T follicular helper cell (primary cell): ENCODE results near the gene KRT14.
"Not testable (repeated sequence)": the region's sequence is repeated elsewhere in the genome, so short reads cannot be mapped to it uniquely, and the experiment has no call there.

ENCODE experiments used
- DNase-seq: peaks from one replicate; pipeline ENCODE4 v3.0.0-alpha.2; 2020; ENCODE audit warnings: low read depth

KRT14 gene

DNA sequence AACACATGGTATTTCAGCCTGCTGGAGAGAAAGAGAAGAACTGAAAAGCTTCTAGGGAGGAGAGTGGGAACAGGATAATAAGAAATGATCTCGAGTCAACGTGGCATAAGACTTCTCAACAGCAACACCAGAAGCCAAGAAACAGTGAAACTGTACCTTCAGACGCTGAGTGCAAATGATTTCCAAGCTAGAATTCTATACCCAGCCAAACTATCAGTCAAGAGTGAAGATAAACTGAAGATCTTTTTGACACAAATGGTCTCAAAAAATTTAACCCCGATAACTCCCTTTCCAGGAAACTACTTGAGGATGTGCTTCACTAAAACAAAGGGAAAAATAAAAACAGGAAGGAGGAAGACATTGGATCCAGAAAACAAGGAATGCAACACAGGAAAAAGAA, 20.2 kb upstream of the KRT14 start:
- not testable (repeated sequence) for DNase-seq

- DNase-seq: no peak
Observed at GRCh38 chr17:41602524-41602923, 15.8 kb upstream of the KRT14 start.

DNA sequence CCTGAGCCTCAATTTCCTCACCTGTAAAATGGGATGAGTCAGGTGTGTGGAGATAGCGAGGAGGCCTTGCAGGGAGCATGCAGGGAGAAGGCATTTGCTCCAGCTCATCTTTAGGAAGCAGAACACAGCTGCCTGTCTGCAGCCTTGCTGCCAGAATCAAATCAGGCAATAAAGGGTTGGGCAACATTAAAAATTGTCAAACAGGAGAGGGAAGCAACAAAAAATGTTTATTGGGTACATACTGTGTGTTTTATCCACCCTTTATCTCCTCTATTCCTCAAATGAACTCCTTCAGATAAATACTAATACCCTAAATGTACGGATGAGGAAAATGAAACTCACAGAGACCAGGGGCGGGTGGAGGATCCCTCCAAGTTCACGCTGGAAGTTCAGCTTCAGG, 13.6 kb upstream of the KRT14 start:
- no peak for DNase-seq

GRCh38 chr17:41599680-41600079, 13.0 kb upstream of the KRT14 start:
- DNase-seq: no peak

GRCh38 chr17:41595585-41595984, 8.9 kb upstream of the KRT14 start:
- no peak for DNase-seq

GRCh38 chr17:41594363-41594915, 7.7 kb upstream of the KRT14 start:
- no peak for DNase-seq

DNA sequence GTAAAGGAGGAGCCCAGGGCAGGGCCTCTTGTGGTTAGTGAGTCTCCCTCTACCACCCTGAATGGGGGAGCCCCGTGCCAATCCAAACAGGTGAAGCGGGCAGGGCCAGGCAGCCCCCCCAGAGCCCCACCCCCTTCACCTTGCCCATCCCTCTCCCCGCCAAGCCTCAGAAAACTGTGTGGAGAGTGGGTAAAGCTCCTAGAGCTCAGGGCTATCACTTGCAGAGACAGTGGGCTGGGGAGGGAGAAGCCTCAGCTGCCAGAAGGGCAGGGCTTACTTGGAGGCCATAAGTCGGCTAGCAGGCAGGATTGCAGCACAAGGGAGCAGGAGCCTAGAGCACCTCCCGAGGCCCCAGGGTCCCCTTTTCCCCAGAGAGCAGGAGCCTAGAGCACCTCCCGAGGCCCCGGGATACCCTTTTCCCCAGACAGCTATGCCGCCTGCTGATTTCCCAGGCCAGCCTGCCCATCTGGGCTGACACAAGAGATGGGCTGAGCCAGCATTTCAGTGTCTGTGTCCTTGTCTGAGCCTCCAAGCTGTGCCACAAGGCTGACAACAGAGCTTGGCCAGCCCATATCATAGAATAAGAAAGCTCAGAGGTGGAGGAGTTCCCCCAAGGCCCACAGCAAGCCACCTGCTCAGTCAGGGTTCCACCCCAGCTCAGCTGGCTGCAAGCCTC, 6.7 kb upstream of the KRT14 start:
- no peak for DNase-seq

GRCh38 chr17:41592601-41593305, 6.1 kb upstream of the KRT14 start:
- DNase-seq: no peak

GRCh38 chr17:41589301-41589700, 2.6 kb upstream of the KRT14 start:
- no peak for DNase-seq

DNA sequence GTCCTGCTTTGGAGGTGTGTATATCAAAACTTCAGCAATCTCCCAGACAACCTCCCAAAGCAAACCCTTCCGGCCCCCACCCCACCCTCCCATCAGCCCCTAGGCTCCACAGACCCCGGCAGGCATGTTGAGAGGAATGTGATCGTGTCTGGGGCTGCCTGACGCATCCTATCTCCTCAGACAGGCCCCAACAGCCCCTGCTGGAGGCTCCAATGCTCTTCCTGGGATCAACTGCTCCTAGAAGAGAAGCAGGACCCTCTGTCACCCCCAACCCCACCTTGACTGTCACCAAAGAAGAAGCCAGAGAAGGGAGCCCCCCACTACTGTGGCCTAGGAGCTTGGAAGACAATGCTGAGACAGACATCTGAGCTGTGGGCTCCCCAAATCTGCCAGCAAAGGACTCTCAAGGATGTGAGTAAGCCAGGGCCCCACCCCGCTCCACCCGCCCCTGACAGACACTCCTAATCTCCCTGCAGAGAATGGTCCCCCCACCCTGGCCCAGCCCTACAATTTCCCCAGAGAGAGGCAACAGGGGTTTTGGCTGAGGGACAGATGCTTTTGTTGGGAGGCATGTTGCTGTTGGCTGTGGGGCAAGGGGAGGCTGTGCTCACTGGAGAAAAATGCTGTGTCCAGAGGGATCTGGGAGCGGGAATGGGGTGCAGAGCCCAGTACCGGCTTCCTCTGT, 1.6 kb upstream of the KRT14 start:
- DNase-seq: no peak

GRCh38 chr17:41585301-41586056, 1.2 kb downstream of the KRT14 start:
- no peak for DNase-seq

GRCh38 chr17:41584331-41584927, 2.3 kb downstream of the KRT14 start:
- DNase-seq: not testable (repeated sequence)

- no peak for DNase-seq
Observed at GRCh38 chr17:41583137-41584127, 3.3 kb downstream of the KRT14 start.

DNA sequence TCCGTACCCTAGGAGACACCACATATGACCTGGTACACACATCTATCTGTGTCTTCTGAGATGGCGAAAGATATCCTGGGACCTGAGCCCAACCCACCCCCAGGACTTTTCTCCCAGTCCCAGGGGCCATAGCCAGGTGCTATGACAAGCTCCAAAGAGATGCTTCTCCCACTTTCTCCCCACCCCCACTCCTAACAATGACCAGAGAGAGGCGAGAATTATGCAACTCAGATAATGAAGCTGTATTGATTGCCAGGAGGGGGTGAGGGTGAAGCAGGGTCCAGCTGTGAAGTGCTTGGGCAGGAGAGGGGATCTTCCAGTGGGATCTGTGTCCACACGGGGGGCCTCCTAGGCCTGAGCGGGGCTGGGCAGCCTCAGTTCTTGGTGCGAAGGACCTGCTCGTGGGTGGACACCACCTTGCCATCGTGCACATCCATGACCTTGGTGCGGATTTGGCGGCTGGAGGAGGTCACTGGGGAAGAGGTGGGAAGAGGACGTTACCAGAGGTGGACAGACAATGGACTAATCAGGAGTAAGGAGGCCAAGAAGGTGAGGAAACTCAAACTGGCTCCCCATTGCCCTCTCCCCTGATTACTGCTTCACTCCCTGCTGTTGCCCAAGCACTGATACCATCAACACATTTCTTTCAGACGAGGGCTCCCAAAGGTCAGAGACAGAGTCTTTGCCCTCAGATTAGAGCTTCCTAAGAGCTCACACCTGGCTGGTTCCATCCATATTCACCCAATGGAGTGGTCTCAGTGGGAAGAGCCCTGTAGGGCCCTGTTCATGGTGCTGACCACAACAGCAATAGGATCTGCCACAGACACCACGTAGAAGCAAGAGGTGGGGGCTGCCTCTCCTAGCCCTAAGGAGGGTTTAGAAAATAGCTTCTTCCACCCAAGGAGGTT, 4.4 kb downstream of the KRT14 start:
- DNase-seq: not testable (repeated sequence)

- DNase-seq: no peak
Observed at GRCh38 chr17:41581366-41582060, 5.2 kb downstream of the KRT14 start.

- DNase-seq: no peak
Observed at GRCh38 chr17:41580687-41581365, 5.9 kb downstream of the KRT14 start.

GRCh38 chr17:41580244-41580575, 6.5 kb downstream of the KRT14 start:
- DNase-seq: no peak
